Mucosa of rectum (tissue), 2 donors: Measurements from ENCODE around the gene CTRB1.

Experiments used
- H3K27ac ChIP-seq, 2 donors: one replicate each; pipeline ENCODE4 v1.7.0; 2013; ENCODE audit warnings: inconsistent platforms in 2 of 2, low read depth in 2 of 2, low read length in 2 of 2
- H3K27me3 ChIP-seq, 2 donors: one replicate each; pipeline ENCODE4 v1.7.0; 2013; ENCODE audit warnings: low read length in 2 of 2; ENCODE audit not compliant: control insufficient read depth in 2 of 2, insufficient read depth in 2 of 2
- H3K36me3 ChIP-seq, 2 donors: one replicate each; pipeline ENCODE4 v1.7.0; 2013; ENCODE audit warnings: low read length in 2 of 2; ENCODE audit not compliant: control insufficient read depth in 2 of 2, insufficient read depth in 2 of 2
- H3K4me1 ChIP-seq, 2 donors: one replicate each; pipeline ENCODE4 v1.7.0; 2013; ENCODE audit warnings: low read length in 2 of 2, mild to moderate bottlenecking in 1 of 2; ENCODE audit not compliant: control insufficient read depth in 2 of 2, insufficient read depth in 2 of 2
- H3K4me3 ChIP-seq, 2 donors: one replicate each; pipeline ENCODE4 v1.7.0; 2013; ENCODE audit warnings: low read length in 2 of 2
- H3K9ac ChIP-seq, 2 donors: one replicate each; pipeline ENCODE4 v1.7.0; 2013; ENCODE audit warnings: low read length in 2 of 2, low read depth in 1 of 2, mild to moderate bottlenecking in 1 of 2
- H3K9me3 ChIP-seq, 2 donors: one replicate each; pipeline ENCODE4 v1.7.0; 2013; ENCODE audit warnings: low read length in 2 of 2; ENCODE audit not compliant: control insufficient read depth in 2 of 2
- donor health status: healthy.
- donor health status: Normal muscosa, but diverticular disease.

CTRB1 gene

GRCh38 chr16:75192606-75193264 lies 26.1 kb upstream of the CTRB1 start:
- no peak overlapping the region for H3K27ac ChIP-seq
- no peaks in the 10 kb centered on the region for H3K36me3 ChIP-seq
- peaks cover 3 to 14% of the 10 kb centered on the region in 2 donors for H3K4me1 ChIP-seq
- H3K9me3 ChIP-seq: no peaks in the 10 kb centered on the region
- H3K9ac ChIP-seq: no peak overlapping the region
- no peak overlapping the region for H3K4me3 ChIP-seq
- peaks cover 2% of the 10 kb centered on the region in 2 donors for H3K27me3 ChIP-seq

- Histone ChIP-seq H3K9ac (no peak overlapping the region), H3K36me3 (no peaks in the 10 kb centered on the region), H3K27ac (no peak overlapping the region), H3K4me3 (no peak overlapping the region), H3K9me3 (no peaks in the 10 kb centered on the region), H3K4me1 (peaks cover 3 to 18% of the 10 kb centered on the region in 2 donors), H3K27me3 (peaks cover 6% of the 10 kb centered on the region in 2 donors)
These were observed 25.5 kb upstream of the CTRB1 start for GRCh38 chr16:75193265-75193650.

GRCh38 chr16:75193730-75194444 lies 24.9 kb upstream of the CTRB1 start:
- Histone ChIP-seq H3K4me1 (peaks cover 2 to 13% of the 10 kb centered on the region in 2 donors), H3K27ac (no peak overlapping the region), H3K27me3 (peaks cover 6% of the 10 kb centered on the region in 2 donors), H3K9ac (no peak overlapping the region), H3K36me3 (no peaks in the 10 kb centered on the region), H3K4me3 (no peak overlapping the region), H3K9me3 (no peaks in the 10 kb centered on the region)

- H3K9me3 ChIP-seq: no peaks in the 10 kb centered on the region
- H3K4me1 ChIP-seq: peaks cover 4 to 5% of the 10 kb centered on the region in 2 donors
- H3K9ac ChIP-seq: no peak overlapping the region
- H3K4me3 ChIP-seq: no peak overlapping the region
- no peak overlapping the region for H3K27ac ChIP-seq
- no peaks in the 10 kb centered on the region for H3K36me3 ChIP-seq
- H3K27me3 ChIP-seq: peaks cover 6% of the 10 kb centered on the region in 2 donors
These were observed 22.7 kb upstream of the CTRB1 start for GRCh38 chr16:75195811-75196790.

- Histone ChIP-seq H3K27me3 (peaks cover 6% of the 10 kb centered on the region in 2 donors), H3K27ac (no peak overlapping the region), H3K9me3 (no peaks in the 10 kb centered on the region), H3K4me1 (peaks cover 4 to 5% of the 10 kb centered on the region in 2 donors), H3K36me3 (no peaks in the 10 kb centered on the region), H3K4me3 (no peak overlapping the region), H3K9ac (no peak overlapping the region)
These were observed 22.0 kb upstream of the CTRB1 start for GRCh38 chr16:75196836-75197235.

- peaks cover 4 to 5% of the 10 kb centered on the region in 2 donors for H3K4me1 ChIP-seq
- H3K9me3 ChIP-seq: no peaks in the 10 kb centered on the region
- no peak overlapping the region for H3K27ac ChIP-seq
- H3K9ac ChIP-seq: no peak overlapping the region
- peaks cover 6% of the 10 kb centered on the region in 2 donors for H3K27me3 ChIP-seq
- H3K36me3 ChIP-seq: no peaks in the 10 kb centered on the region
- no peak overlapping the region for H3K4me3 ChIP-seq
These were observed 21.2 kb upstream of the CTRB1 start for GRCh38 chr16:75197522-75198134.

- H3K27me3 ChIP-seq: peaks cover 6% of the 10 kb centered on the region in 2 donors
- no peak overlapping the region for H3K9ac ChIP-seq
- H3K4me1 ChIP-seq: peaks cover 4 to 5% of the 10 kb centered on the region in 2 donors
- H3K9me3 ChIP-seq: no peaks in the 10 kb centered on the region
- no peak overlapping the region for H3K4me3 ChIP-seq
- no peak overlapping the region for H3K27ac ChIP-seq
- no peaks in the 10 kb centered on the region for H3K36me3 ChIP-seq
These were observed 20.6 kb upstream of the CTRB1 start for GRCh38 chr16:75198135-75198600.

- no peak overlapping the region for H3K9ac ChIP-seq
- H3K27me3 ChIP-seq: peaks cover 6% of the 10 kb centered on the region in 2 donors
- peaks cover 4 to 5% of the 10 kb centered on the region in 2 donors for H3K4me1 ChIP-seq
- H3K36me3 ChIP-seq: no peaks in the 10 kb centered on the region
- no peak overlapping the region for H3K27ac ChIP-seq
- no peaks in the 10 kb centered on the region for H3K9me3 ChIP-seq
- H3K4me3 ChIP-seq: no peak overlapping the region
These were observed 16.7 kb upstream of the CTRB1 start for GRCh38 chr16:75202069-75202590.

GRCh38 chr16:75203096-75203495 lies 15.7 kb upstream of the CTRB1 start:
- H3K27ac ChIP-seq: no peak overlapping the region
- H3K4me3 ChIP-seq: no peak overlapping the region
- H3K27me3 ChIP-seq: peaks cover under 1% of the 10 kb centered on the region in 2 donors
- H3K9me3 ChIP-seq: no peaks in the 10 kb centered on the region
- H3K9ac ChIP-seq: no peak overlapping the region
- no peaks in the 10 kb centered on the region for H3K36me3 ChIP-seq
- peaks cover under 1 to 4% of the 10 kb centered on the region in 2 donors for H3K4me1 ChIP-seq
